Upper lobe of right lung (tissue), 1 donor: ENCODE data around the gene INPP5A. TPM values are rescaled to one million over a fixed set of nuclear protein-coding genes. Genes with fewer than 3 reads are reported as not detected.

Experiments
- ATAC-seq: fragments of 200-7000 bp; cut with Tn5 transposase; one replicate; pipeline ENCODE4 v1.9.1; 2020; ENCODE audit warnings: mild to moderate bottlenecking, moderate library complexity
- DNase-seq: peaks from one replicate; pipeline ENCODE4 v3.0.0-alpha.2; 2020
- H3K27ac ChIP-seq: fragments of 200-600 bp; one replicate; pipeline ENCODE4 v1.8.0; 2022
- H3K27me3 ChIP-seq: fragments of 200-600 bp; one replicate; pipeline ENCODE4 v1.8.0; 2022; ENCODE audit warnings: mild to moderate bottlenecking
- H3K36me3 ChIP-seq: fragments of 200-600 bp; one replicate; pipeline ENCODE4 v1.8.0; 2022
- H3K4me1 ChIP-seq: fragments of 200-600 bp; one replicate; pipeline ENCODE4 v1.8.0; 2022
- H3K4me3 ChIP-seq: fragments of 200-600 bp; one replicate; pipeline ENCODE4 v1.8.0; 2022; ENCODE audit warnings: mild to moderate bottlenecking
- H3K9me3 ChIP-seq: fragments of 200-600 bp; one replicate; pipeline ENCODE4 v1.8.0; 2022
- CTCF ChIP-seq: fragments of 200-600 bp; IDR thresholded peaks from one replicate; pipeline ENCODE4 v1.8.0; 2022; ENCODE audit warnings: antibody characterized with exemption
- intact Hi-C: fragments of 100-400 bp; cut with DNase I; formaldehyde crosslinking; loops from one replicate; pipeline ENCODE4 v1.11.0; 2022
- total RNA-seq: library from RNA; stranded (reverse); fragmentation: NEBNext Ultra II Directional; extraction: Animal tissue kit (Norgen Biotek cat#: 25700); gene quantifications from one replicate; pipeline ENCODE4 v1.2.1, GENCODE V29; 2021
- donor health status: DM: no; HTN: yes; CAD: no; lungs with severe emphysema.

Gene INPP5A
- total RNA-seq, 1 donor from 2014 or later: 38.3 TPM

GRCh38 chr10:132813001-132813401 is 275.4 kb downstream of the INPP5A start:
- Histone ChIP-seq H3K4me3 (no peak overlapping the region), H3K36me3 (no peaks in the 10 kb centered on the region), H3K9me3 (no peaks in the 10 kb centered on the region), H3K27me3 (peaks cover 16% of the 10 kb centered on the region), H3K4me1 (no peaks in the 10 kb centered on the region), H3K27ac (no peak overlapping the region)
- intact Hi-C loops: no loop called here
- ATAC-seq (no peak), DNase-seq (no peak)
- no peak for TF ChIP-seq CTCF

DNA sequence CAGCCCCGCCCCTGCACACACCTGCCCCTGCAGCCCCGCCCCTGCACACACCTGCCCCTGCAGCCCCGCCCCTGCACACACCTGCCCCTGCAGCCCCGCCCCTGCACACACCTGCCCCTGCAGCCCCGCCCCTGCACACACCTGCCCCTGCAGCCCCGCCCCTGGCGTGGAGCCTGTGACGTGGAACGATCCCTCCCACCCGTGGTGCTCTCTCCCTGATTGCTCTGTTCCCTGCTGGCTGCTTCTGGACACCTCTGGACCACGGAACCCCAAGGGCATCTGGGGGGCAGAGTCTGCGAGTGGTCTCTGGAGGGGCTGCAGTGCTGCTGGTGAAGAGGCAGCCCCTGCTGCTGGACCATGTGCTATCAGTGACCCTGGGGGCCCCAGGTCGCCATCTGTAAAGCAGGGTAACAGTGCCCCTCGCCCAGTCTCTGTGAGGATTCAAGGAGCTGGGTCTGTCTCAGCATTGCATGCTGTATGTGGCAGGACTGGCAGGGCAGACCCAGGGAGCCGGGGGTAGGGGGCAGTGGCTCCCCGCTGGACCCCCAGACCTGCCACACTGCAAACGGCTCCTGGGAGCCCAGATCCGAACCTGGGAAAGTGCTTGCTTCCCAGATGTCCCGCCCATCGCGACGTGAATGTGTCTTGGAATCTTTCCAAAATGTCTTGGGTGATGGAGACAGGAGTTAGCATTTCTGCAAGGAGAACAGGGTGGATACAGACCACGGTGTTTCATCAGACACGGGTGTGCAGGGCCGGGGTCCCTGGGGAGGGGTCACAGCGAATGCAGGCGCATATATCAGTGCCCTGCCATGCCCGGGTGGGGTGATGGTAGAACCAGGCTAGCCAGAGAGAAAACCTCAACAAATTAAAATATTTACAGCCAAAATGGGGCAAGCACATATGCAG is 276.2 kb downstream of the INPP5A start:
- no peak overlapping the region for H3K4me3 ChIP-seq
- no peak for DNase-seq
- no peaks in the 10 kb centered on the region for H3K4me1 ChIP-seq
- TF ChIP-seq CTCF: no peak
- no peak for ATAC-seq
- peaks cover 16% of the 10 kb centered on the region for H3K27me3 ChIP-seq
- H3K9me3 ChIP-seq: no peaks in the 10 kb centered on the region
- no peaks in the 10 kb centered on the region for H3K36me3 ChIP-seq
- intact Hi-C loops: no loop called here
- no peak overlapping the region for H3K27ac ChIP-seq

DNA sequence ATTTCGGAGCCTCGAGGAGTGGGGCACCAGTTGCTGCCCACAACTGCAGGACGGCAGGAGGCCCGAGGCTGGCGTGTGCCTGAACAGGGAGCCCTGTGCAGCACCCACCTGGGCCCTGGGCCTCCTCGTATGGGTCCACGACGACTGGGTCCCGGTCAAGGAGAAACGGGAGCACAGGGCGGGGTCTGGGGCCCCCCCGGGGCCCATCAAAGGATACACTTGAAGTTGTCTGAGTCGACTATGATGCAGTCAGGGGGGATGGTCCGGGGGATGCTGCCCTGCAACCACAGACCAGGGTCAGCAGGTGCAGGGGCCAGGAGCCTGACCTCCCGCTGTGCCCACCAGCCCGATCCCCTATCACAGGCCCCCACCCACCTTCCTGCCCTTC is 276.9 kb downstream of the INPP5A start:
- H3K27ac ChIP-seq: no peak overlapping the region
- no peak for TF ChIP-seq CTCF
- intact Hi-C loops: no loop called here
- peaks cover 16% of the 10 kb centered on the region for H3K27me3 ChIP-seq
- no peaks in the 10 kb centered on the region for H3K4me1 ChIP-seq
- DNase-seq (peak; percentile 53), ATAC-seq (no peak)
- H3K36me3 ChIP-seq: no peaks in the 10 kb centered on the region
- no peaks in the 10 kb centered on the region for H3K9me3 ChIP-seq
- H3K4me3 ChIP-seq: no peak overlapping the region

DNA sequence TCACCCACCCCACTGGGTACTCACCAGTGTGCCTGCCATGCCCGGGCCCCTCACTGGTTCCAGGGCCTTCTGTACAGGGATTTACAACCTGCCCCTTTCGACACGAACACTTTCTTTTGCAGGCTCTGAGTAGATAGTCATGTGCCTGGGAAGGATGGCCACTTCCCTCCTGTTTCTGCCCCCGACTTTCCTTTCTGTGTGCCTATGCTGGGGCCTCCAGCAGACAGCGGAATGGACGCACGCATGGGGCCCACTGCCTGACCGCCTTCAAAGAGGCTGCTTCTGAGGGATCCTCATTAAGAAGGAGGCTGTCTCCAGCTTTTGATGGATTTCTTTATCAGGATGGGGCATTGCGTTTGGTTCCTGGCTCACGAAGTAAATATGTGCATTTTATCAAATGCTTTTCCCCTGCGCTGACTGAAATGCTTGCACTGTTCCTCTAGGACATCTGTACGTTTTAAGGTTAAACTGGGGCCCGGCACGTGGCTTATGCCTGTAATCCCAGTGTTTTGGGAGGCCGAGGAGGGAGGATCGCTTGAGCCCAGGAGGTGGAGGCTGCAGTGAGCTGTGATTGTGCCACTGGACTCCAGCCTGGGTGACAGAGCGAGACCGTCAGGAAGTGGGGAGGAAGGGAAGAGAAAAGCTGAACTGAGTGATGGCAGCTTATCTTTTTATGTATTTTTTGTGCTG is 277.7 kb downstream of the INPP5A start:
- no peaks in the 10 kb centered on the region for H3K9me3 ChIP-seq
- no peaks in the 10 kb centered on the region for H3K4me1 ChIP-seq
- TF ChIP-seq CTCF: no peak
- H3K4me3 ChIP-seq: no peak overlapping the region
- no peak for DNase-seq
- H3K36me3 ChIP-seq: no peaks in the 10 kb centered on the region
- ATAC-seq: no peak
- intact Hi-C loops: no loop called here
- no peak overlapping the region for H3K27ac ChIP-seq
- peaks cover 16% of the 10 kb centered on the region for H3K27me3 ChIP-seq

- H3K27ac ChIP-seq: no peak overlapping the region
- H3K27me3 ChIP-seq: peaks cover 16% of the 10 kb centered on the region
- TF ChIP-seq CTCF: no peak
- no peaks in the 10 kb centered on the region for H3K36me3 ChIP-seq
- H3K4me1 ChIP-seq: no peaks in the 10 kb centered on the region
- intact Hi-C loops: no loop called here
- H3K9me3 ChIP-seq: no peaks in the 10 kb centered on the region
- DNase-seq (no peak), ATAC-seq (no peak)
- H3K4me3 ChIP-seq: no peak overlapping the region
These were observed 279.1 kb downstream of the INPP5A start for GRCh38 chr10:132816718-132817117.
